Caco-2 (cell line): ENCODE measurements around the gene GOPC. TPM values are rescaled to one million over a fixed set of nuclear protein-coding genes. Genes with fewer than 3 reads are reported as not detected.

ENCODE experiments used
- BruUV-seq: library from RNA; stranded (reverse); fragments of 400-500 nt; replicated peaks from 2 replicates; lab custom pipeline; 2021; lab: Mats Ljungman, UMichigan
- CTCF ChIA-PET: fragments of 300-600 bp; sonication (Branson Sonifier 250); formaldehyde crosslinking; loops from one replicate; lab custom pipeline; 2022; ENCODE audit warnings: antibody characterized with exemption; lab: Charles Lee
- POLR2A ChIA-PET: fragments of 300-600 bp; sonication (Branson Sonifier 250); formaldehyde crosslinking; loops from one replicate; lab custom pipeline; 2022; ENCODE audit warnings: antibody characterized with exemption; lab: Charles Lee
- DNase-seq, 2 experiments: peaks; one replicate each; pipeline versions ENCODE4 v3.0.0 to v3.0.0-alpha.2; 2020 to 2022
- H3K27me3 ChIP-seq: replicated peaks from 2 replicates; pipeline ENCODE4 v1.6.0; 2011; ENCODE audit warnings: low read length; ENCODE audit not compliant: control insufficient read depth, insufficient read depth
- H3K36me3 ChIP-seq: 2 replicates; pipeline ENCODE4 v1.5.1; 2011; ENCODE audit warnings: low read length; ENCODE audit not compliant: control insufficient read depth, insufficient read depth
- H3K4me1 ChIP-seq: fragments of 250-450 bp; sonication (Bioruptor Pico); 2 replicates; pipeline ENCODE4 v1.5.1; 2020; ENCODE audit warnings: mild to moderate bottlenecking
- H3K4me3 ChIP-seq: 2 replicates; pipeline ENCODE4 v1.5.1; 2011; ENCODE audit warnings: low read depth, mild to moderate bottlenecking, control low read depth, low read length
- H3K9me3 ChIP-seq: fragments of 250-450 bp; sonication (Bioruptor Pico); 2 replicates; pipeline ENCODE4 v1.5.1; 2020; ENCODE audit warnings: mild to moderate bottlenecking, moderate library complexity
- H3K27ac Mint-ChIP-seq: one replicate; pipeline ENCODE4 v1.8.0; 2022; ENCODE audit warnings: mixed read lengths; ENCODE audit not compliant: unreplicated experiment
- H3K27me3 Mint-ChIP-seq: one replicate; pipeline ENCODE4 v1.8.0; 2022; ENCODE audit warnings: mixed read lengths; ENCODE audit not compliant: insufficient read depth, unreplicated experiment
- H3K36me3 Mint-ChIP-seq: one replicate; pipeline ENCODE4 v1.8.0; 2022; ENCODE audit warnings: mild to moderate bottlenecking, mixed read lengths; ENCODE audit not compliant: insufficient read depth, unreplicated experiment
- H3K4me1 Mint-ChIP-seq: one replicate; pipeline ENCODE4 v1.8.0; 2022; ENCODE audit warnings: low read depth, mixed read lengths; ENCODE audit not compliant: unreplicated experiment
- H3K4me3 Mint-ChIP-seq: one replicate; pipeline ENCODE4 v1.8.0; 2022; ENCODE audit warnings: mild to moderate bottlenecking, moderate library complexity, mixed read lengths; ENCODE audit not compliant: unreplicated experiment
- H3K9me3 Mint-ChIP-seq: one replicate; pipeline ENCODE4 v1.8.0; 2022; ENCODE audit warnings: mixed read lengths; ENCODE audit not compliant: unreplicated experiment
- intact Hi-C: fragments of 100-400 bp; cut with micrococcal nuclease; formaldehyde crosslinking; loops from one replicate; pipeline ENCODE4 v1.10.0; 2022; ENCODE audit not compliant: unreplicated experiment
- total RNA-seq: library from RNA; stranded (reverse); gene quantifications from 2 replicates; pipeline ENCODE4 v1.2.3, GENCODE V29; 2022
- TF ChIP-seq, protein P1 (sequence below), 2 experiments: fragments of 200-600 bp in 1 of 2; IDR thresholded peaks; 1 replicate in 1 of 2; 2 replicates in 1 of 2; pipeline versions ENCODE4 v1.5.1 to v1.8.0; 2011 to 2022; ENCODE audit warnings: antibody characterized with exemption in 1 of 2, control low read depth in 1 of 2, inconsistent platforms in 1 of 2, low read depth in 1 of 2, low read length in 1 of 2, mild to moderate bottlenecking in 1 of 2, moderate library complexity in 1 of 2; ENCODE audit not compliant: insufficient read depth in 1 of 2, severe bottlenecking in 1 of 2, unreplicated experiment in 1 of 2

Gene GOPC
- total RNA-seq, 1 experiment from 2014 or later = 29.0 TPM

- Mint-ChIP-seq H3K36me3 (peaks cover 36% of the 10 kb centered on the region), H3K4me3 (peak overlapping the region; percentile 15), H3K27ac (peak overlapping the region; percentile 39), H3K27me3 (no peaks in the 10 kb centered on the region), H3K4me1 (peaks cover 14% of the 10 kb centered on the region), H3K9me3 (no peaks in the 10 kb centered on the region)
- intact Hi-C loops = loop anchor here (1.0 to 5.0 kb wide), 2 partner anchors 11 to 644 kb away; partner anchors contain the start of gene GOPC
- Histone ChIP-seq H3K9me3 (peaks cover 3% of the 10 kb centered on the region; the same call in 1 of the 2 replicates), H3K27me3 (no peaks in the 10 kb centered on the region), H3K4me3 (no peak overlapping the region), H3K4me1 (peaks cover 24% of the 10 kb centered on the region), H3K36me3 (no peaks in the 10 kb centered on the region)
- BruUV-seq = no TSS peak
- TF ChIP-seq, protein P1, sequence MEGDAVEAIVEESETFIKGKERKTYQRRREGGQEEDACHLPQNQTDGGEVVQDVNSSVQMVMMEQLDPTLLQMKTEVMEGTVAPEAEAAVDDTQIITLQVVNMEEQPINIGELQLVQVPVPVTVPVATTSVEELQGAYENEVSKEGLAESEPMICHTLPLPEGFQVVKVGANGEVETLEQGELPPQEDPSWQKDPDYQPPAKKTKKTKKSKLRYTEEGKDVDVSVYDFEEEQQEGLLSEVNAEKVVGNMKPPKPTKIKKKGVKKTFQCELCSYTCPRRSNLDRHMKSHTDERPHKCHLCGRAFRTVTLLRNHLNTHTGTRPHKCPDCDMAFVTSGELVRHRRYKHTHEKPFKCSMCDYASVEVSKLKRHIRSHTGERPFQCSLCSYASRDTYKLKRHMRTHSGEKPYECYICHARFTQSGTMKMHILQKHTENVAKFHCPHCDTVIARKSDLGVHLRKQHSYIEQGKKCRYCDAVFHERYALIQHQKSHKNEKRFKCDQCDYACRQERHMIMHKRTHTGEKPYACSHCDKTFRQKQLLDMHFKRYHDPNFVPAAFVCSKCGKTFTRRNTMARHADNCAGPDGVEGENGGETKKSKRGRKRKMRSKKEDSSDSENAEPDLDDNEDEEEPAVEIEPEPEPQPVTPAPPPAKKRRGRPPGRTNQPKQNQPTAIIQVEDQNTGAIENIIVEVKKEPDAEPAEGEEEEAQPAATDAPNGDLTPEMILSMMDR (IDR thresholded peaks at IDR 0.05; ENCODE audit: insufficient read depth in 1 of 2, low read depth in 1 of 2, low read length in 1 of 2, severe bottlenecking in 1 of 2, unreplicated experiment in 1 of 2) = no peak
- ChIA-PET CTCF (interaction anchor here (0.5 kb wide), 1 partner anchor 326 kb away, joined by 3 read pairs; the partner anchor contains the start of gene VGLL2), POLR2A (interaction anchor here (1.0 to 2.0 kb wide), 2 partner anchors 11 to 109 kb away, joined by 3 to 13 read pairs; partner anchors contain the start of gene GOPC)
- peak; percentile 34 to 65 for DNase-seq
These were observed 10.9 kb downstream of the GOPC start for GRCh38 chr6:117591405-117591804.

DNA sequence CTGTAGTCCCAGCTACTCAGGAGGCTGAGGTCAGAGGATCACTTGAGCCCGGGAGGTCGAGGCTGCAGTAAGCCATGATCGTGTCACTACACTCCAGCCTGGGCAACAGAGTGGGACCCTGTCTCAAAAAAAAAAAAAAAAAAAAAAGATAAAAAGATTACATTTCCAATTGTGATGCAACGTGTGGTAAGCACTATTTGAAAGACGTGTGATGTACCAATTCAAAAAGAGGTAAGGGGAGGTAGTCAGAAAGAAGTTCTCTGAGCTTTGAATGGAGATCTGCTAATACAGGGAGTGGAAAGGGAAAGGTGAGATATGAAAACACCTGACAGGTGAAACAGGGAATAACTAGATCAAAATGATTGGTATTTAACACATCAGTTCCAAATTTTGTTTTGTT, 11.9 kb downstream of the GOPC start:
- intact Hi-C loops = loop anchor here (5.0 kb wide), 1 partner anchor 643 kb away; no protein-coding TSS in a partner anchor

DNA sequence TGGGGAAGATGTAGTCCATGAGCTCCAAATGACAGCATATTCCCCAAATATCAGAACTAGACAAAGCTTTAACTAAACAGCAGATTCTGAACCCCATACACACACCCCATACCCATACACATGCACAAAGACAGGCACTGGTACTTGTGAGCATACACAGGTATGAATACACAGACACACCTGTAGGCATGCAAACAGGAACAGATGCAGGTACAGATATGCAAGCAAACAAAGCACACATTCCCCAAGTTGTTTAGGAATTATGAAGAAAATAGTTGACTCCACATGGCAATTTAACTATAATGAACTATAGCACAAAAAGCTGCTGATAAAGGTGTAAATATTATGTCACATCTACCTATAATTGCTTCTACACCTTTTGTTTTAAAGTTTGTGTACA, 16.7 kb downstream of the GOPC start:
- H3K4me1 ChIP-seq = peaks cover 2% of the 10 kb centered on the region
- Mint-ChIP-seq H3K27me3 (no peaks in the 10 kb centered on the region), H3K4me3 (no peak overlapping the region), H3K9me3 (no peaks in the 10 kb centered on the region), H3K27ac (no peak overlapping the region), H3K36me3 (peaks cover 26% of the 10 kb centered on the region), H3K4me1 (peaks cover 6% of the 10 kb centered on the region)
- no peaks in the 10 kb centered on the region for H3K27me3 ChIP-seq
- H3K9me3 ChIP-seq = no peaks in the 10 kb centered on the region
- H3K36me3 ChIP-seq = no peaks in the 10 kb centered on the region
- no peak overlapping the region for H3K4me3 ChIP-seq
- intact Hi-C loops = no loop called here
- BruUV-seq = no TSS peak
- POLR2A ChIA-PET = no interaction called here
- CTCF ChIA-PET = no interaction called here
- DNase-seq = no peak
- TF ChIP-seq, protein P1 (IDR thresholded peaks at IDR 0.05; ENCODE audit: insufficient read depth in 1 of 2, low read depth in 1 of 2, low read length in 1 of 2, severe bottlenecking in 1 of 2, unreplicated experiment in 1 of 2) = no peak

More for the DNA sequence above, 11.9 kb downstream of the GOPC start:
- Histone ChIP-seq H3K4me3 (no peak overlapping the region), H3K36me3 (no peaks in the 10 kb centered on the region), H3K4me1 (peaks cover 24% of the 10 kb centered on the region), H3K9me3 (peaks cover 3% of the 10 kb centered on the region; the same call in 1 of the 2 replicates), H3K27me3 (no peaks in the 10 kb centered on the region)
- Mint-ChIP-seq H3K27ac (no peak overlapping the region), H3K4me1 (peaks cover 14% of the 10 kb centered on the region), H3K9me3 (no peaks in the 10 kb centered on the region), H3K4me3 (no peak overlapping the region), H3K27me3 (no peaks in the 10 kb centered on the region), H3K36me3 (peaks cover 30% of the 10 kb centered on the region)
- DNase-seq = no peak
- TF ChIP-seq, protein P1 (IDR thresholded peaks at IDR 0.05; ENCODE audit: insufficient read depth in 1 of 2, low read depth in 1 of 2, low read length in 1 of 2, severe bottlenecking in 1 of 2, unreplicated experiment in 1 of 2) = no peak
- CTCF ChIA-PET = no interaction called here
- no TSS peak for BruUV-seq
- POLR2A ChIA-PET = interaction anchor here (2.0 kb wide), 1 partner anchor 12 kb away, joined by 13 read pairs; the partner anchor contains the start of gene GOPC
